UCSD-AML1 (cell line): Measurements from ENCODE around the gene DNMT1.

Experiments
- DNase-seq: peaks from one replicate; lab custom pipeline; 2025; ENCODE audit not compliant: unreplicated experiment; lab: John Stamatoyannopoulos, UW

DNMT1 gene

DNA sequence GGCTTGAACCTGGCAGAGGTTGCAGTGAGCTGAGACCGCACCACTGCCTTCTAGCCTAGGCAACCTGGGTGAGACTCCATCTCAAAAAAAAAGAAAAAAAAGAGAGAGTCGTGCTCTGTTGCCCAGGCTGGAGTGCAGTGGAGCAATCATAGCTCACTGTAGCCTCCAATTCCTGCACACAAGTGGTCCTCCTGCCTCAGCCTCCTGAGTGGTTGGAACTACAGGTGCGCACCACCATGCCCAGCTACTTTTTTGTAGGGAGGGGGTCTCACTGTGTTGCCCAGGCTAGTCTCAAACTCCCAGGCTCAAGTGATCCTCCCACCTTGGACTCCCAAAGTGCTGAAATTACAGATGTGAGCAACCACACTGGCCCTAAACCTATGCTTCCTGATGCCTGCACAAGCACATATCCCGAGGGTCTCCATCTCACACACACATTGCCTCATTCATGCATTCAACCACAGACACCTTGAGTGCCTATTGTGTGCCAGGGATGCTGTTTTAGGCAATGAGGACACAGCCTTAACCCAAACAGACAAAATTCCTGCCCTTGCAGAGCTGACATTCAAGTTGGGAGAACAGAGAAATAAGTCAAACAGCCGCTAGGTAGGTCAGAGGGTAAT lies 94.5 kb downstream of the DNMT1 start:
- DNase-seq = no peak

DNA sequence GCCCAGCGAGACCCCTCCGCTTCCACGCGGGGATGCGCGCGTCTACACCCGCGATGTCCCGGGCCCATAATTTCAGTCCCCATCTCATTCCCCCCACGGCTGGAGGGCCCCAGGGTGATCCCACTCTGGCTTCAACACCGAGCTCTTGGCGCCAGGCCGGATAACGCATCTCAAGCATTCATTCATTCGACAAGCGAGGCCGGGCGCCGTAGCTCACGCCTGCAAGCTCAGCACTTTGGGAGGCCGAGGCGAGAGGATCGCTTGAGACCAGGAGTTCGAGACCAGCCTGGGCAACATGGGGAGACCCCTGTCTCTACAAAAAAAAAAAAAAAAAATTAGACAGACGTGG lies 98.2 kb downstream of the DNMT1 start:
- DNase-seq = no peak

DNA sequence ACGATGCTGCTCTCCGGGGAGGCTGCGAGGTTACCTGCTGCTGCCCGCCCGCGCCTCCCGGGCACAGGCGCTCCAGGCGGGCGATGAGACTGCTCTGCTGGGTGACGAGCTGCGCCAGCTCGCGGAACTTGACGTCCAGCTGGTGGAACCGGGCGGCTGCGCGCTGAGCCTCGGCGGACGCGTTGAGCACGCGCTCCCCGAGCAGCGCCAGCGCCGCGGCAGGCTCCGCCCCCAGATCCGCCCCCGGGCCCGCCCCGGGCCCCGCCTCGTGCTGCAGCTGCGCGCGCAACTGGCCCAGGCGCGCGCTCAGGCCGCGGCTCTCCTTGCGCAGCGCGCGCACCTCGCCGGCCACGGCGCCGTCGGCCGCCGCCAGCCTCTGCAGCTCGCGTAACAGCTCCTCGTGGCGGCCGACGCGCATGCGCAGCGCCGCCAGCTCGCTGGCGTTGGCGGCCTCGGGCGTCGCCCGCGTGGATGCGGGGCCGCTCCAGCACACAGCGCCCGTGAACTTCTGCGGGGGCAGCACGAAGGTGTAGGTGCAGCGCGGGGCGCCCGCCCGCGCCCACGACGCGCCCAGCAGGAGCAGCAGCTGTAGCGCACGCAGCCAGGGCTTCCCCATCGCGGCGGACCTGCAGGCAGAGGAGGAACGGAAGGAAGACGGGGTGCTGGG lies 98.7 kb downstream of the DNMT1 start:
- peak; percentile 83 for DNase-seq

DNA sequence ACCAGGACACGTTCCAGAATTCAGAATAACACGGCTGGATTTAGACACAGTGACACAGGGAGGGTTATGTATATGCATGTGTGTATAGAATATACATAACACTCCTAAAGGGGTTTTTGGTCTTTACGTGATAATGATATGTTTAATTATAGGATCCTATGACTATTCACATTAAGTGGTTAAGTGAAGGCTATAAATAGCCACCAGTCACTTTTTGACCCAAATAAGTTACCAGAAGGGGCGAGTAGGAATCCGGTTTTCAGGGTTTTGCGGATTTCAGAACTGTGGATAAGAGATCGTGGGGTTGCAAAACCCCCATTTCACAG lies 99.2 kb downstream of the DNMT1 start:
- no peak for DNase-seq

DNA sequence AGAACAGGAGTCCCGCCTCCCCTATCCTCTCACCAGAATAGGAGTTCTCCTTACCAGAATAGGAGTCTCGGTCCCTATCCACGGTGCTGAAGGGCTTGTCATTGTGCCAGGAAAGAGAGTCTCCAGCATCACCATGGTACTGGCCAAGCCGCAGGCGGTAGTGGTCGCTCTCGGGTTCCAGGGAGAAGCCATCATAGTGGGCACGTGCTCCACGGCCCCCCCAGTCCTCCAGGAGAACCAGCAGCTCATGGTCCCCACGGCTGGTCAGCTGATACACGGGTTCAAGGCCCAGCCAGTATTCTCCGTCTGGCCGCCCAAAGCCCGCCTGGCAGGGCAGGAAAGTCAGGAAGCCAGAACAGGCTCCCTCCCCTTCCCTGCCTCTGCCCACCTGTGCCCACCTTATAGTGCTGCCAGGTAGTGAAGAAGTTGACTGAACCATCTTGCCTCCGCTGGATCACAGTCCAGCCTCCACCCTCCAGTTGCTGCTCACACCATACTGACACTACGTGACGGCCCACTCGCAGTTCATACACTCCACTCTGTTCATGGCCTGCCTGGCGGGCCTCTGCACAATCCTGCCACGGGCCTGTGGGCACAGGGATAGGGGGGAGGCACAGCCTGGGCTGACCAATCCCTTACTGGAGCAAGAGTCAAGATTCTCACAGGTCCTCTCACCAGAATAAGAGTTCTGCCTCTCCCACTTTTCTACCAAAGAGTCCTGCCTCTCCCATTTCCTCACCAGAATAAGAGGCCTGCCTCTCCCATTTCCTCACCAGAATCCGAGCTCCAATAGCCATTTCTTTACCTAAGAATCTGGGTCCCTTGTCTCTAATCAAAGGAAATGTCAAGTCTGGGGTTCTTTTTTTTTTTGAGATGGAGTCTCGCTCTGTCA lies 101.2 kb downstream of the DNMT1 start:
- DNase-seq = no peak

DNA sequence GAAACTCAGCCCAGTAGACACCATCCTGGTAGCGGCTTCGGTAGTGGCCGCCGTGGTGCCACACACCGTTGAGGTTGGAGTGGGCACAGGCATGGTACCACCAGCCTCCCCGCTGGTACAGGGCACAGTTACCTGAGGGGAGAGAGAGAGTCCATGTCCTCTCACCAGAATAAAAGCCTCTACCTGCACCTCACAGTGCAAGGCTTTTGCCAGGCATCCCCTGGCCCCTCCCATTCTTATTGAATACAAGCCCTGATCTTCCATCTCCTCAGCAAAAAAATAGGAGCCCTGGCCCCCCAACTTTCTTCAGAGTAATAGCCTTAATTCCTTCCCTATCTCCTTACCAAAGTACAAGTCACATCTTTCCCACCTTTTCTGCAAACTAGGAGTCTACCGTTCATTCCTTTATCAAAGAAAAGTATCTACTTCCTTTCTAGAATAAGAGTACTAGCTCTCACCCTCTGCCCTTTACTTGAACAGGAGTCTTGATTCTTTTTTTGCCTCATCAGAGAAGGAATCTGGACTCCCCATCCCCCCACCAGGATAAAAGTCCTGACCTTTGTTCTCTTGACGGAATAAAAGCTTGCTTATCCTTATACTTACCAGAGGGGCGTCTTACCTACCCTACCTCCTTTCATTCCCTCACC lies 102.0 kb downstream of the DNMT1 start:
- no peak for DNase-seq

DNA sequence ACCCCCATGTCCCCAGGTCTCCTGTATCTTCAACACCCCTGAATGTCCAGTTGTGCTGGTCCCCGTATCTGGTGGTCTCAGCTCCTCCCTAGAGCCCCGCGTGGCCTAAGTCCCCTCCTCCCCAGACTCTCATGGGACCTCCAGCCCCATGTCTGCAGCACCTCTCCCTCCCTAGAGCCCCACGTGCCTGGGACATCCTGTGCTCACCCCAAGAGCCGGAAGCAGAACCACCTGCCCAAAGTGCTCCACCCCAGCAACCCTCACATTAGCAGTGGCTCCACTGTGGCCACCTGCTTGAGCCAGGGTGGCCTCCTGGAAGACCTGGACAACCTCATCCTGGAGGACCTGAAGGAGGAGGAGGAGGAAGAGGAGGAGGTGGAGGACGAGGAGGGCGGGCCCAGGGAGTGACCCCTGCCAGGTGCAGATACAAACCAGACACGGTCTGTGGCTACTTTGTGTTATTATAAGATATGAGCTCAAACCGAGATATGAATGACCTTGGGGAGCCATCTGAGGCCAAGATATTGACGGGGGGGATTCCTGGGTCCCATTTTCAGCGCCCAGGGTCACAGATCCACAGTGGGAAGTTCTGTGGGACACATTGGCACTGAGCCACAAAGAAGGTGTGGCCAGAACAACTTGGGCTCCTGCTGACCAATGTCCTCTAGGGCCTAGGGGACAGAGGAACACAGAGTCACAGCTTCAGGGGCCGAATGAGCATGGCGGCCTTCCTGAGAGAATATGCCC lies 102.7 kb downstream of the DNMT1 start:
- DNase-seq = no peak

DNA sequence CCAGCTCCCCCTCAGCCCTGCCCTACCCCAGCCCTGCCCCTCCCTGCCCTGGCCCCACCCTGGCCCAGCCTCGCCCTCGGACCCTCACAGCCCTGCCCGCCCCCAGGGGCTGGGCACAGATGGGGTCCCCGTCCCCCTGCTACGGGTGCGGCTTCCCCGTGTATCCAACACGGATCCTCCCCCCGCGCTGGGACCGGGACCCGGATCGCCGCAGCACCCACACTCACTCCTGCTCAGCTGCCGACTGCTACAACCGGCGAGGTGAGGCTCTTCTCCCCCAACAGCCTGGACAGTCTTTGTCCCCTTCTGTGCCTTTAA lies 103.4 kb downstream of the DNMT1 start:
- no peak for DNase-seq

DNA sequence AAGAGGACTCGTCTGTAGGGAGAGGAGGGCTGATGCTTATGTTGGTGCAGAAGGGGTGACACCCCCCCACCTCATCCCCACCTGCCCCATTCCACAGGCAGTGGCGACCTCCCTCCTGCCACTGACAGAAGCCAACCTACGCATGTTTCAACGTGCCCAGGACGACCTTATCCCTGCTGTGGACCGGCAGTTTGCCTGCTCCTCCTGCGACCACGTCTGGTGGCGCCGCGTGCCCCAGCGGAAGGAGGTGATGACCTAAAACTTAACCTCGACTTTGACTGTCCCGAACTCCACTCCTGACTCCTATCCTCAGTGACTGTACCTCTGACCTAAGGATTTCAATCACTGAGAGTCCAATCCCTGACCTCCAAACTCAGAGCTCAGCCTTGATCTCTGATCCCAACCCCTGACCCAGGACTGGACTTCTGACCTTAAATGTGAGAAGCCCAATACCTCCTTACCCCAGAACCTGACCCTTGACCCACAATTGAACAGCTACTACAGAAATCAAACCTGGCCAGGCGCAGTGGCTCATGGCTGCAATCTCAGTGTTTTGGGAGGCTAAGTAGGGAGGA lies 104.9 kb downstream of the DNMT1 start:
- DNase-seq = no peak

DNA sequence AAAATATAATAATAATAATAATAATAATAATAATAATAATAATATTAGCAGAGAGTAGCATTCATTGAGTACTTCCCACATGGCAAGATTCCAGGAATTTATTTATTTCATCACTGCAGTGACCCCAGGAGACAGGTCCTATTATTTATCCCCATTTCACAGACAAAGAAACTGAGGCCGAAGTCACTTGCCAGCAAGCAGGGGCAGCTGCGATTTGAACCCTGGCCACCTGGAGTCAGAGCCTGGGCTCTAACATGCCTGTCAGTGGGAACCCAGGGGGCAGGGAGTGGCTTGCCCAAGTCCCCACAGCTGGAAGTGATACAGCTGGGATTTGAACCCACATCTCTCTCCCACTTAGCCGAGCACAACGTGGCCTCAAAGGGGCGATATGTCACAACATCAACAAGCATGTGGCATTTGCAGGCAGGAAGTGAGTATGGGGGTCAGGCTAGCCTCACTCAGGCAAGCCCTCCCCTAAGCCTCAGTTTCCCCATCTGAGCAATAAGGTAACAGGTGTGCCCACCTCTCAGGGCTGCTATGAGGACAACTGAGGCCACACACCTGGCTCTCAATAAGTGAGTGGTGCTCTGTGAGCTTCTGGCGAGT lies 105.7 kb downstream of the DNMT1 start:
- no peak for DNase-seq

DNA sequence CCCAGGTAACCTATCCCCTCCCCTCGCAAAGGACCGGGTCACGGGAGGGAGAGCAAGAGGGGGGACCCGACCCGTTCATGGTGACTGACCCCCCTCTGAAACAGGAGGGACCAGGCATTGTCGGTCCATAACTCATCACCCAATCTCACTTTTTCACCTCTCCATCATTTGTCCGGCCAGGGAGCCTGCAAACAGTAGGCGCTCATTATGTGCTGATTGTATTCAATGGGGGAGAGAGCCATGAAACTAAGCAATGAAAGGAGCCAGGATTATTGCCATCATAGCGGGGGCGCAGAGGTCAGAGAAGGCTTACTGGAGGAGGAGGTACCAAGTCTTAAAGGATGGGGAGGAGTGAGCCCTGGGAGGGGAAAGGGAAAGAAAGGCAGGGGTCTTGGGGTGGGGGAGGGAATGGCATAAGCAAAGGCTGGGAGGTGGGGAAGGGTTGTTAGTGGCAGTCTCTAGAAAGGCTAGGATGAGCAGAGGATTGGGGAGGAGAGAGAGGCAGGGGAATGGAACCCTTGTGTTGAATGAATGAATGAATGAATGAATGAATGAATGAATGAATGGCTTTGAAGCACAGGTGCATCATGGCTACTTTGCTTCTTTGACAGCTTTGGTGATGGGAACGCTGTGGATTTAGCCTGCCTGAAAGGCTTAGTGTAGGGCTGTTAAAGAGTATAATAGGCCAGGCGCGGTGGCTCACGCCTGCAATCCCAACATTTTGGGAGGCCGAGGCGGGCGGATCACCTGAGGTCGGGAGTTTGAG lies 107.3 kb downstream of the DNMT1 start:
- no peak for DNase-seq

DNA sequence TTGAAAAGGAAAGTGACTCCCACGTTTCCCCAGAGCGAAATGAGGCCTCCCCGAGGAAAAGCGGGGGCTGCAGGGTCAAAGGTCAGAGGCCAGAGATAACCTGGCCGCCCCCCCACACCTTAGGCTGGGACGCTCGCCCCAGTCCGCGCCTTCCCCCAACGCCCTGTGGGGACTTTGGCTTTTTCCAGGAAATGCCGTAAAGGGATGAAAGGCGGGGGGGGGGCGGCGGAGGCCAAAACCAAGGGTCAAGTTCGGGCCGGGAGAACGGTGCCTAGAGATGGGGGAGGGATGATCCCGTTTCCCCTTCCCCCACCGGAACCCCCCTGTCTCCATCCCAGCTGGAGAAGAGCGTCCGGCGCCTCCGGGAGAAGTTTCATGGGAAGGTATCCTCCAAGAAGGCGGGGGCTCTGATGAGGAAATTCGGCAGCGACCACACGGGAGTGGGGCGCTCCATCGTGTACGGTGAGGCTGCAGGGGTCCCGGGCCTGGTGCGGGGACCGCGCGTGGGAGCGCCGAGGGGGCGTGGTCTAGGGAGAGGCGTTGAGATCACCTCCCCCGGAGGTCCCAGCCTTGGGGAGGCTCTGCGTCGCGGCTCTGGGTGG lies 108.1 kb downstream of the DNMT1 start:
- DNase-seq = no peak

DNA sequence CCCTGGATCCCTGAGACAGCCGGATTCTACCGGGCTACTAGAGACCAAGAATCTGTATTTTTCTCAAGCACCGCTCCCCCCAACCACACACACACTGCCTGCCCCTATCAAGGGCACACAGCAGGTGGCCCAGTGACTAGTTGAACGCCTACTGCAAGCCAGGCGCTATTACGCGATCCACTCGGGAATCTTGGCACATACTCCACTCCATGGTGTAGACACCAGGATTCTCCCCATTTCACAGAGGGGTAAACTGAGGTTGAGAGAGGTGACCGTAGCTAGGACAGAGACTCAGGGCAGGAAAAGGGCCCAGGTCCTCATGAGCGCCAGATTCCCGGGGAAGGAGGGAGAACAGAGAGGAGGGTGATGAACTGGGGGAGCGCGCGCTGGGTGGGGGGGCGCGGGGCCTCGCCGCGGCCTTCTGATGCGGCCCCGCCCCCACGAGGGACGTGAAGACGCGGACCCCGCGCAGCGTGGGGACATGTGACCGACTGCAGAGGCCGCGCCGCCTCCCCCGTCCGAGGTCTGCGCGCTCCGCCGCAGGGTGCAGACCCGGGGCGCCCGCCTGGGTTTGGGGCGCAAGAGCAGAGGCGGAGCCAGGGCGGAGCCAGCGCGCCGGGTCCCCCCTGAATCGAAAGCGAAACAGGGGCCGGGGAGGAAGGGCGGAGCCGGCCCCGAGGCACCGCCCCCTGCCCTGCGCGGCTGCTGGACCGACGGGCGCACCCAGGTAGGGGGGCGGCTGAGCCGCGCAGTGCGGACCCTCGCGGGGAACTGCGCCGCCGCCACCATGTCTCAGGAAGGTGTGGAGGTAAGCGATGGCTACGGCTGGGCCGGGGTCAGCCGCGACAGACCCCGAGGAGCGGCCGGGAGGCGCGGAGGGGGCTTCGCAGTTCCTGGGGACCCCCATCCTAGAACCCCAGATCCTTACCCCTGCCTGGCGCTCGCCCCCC lies 108.8 kb downstream of the DNMT1 start, which contains the start of gene SHFL:
SHFL (plus strand) TSS at position 677 of the 950 bp plus-strand sequence; CDS start at position 788, 111 bp downstream.
- DNase-seq = peak; percentile 85

DNA sequence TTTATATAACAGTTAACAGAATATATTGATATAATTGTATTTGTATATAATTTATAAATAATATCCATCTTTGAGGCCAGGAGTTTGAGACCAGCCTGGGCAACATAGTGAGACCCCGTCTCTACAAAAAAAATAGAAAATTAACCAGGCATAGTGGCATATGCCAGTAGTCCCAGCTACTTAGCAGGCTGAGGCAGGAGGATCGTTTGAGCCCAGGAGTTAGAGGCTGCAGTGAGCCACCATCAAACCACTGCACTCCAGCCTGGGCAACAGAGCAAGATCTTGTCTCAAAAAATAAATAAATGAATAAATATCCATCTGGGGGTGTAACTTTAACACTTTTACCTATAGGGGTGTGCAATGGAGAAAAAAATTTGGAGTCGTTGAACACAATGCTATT lies 110.0 kb downstream of the DNMT1 start:
- DNase-seq = no peak

DNA sequence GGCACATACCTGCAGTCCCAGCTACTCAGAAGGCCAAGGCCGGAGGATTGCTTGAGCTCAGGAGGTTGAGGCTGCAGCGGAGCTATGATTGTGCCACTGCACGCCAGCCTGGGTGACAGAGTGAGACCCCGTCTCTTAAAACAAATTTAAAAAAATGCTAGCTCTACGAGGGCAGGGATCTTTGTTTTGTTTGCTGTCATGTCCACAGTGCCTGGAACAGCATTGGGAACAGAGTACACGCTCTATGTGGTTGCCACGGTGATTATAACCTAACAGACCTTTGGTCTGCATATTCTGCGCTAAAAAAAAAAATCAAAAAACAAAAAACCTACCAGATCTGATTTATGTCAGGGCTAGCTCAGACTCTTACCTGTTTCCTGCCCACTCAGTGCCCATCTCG lies 110.8 kb downstream of the DNMT1 start:
- DNase-seq = no peak
